Activated CD8-positive, alpha-beta memory T cell treated with anti-CD3 and anti-CD28 coated beads, Interleukin-2, amount 50 U/mL, for 24 hours (primary cell): ENCODE measurements around the gene SPRN.
"Not testable (repeated sequence)": the region's sequence is repeated elsewhere in the genome, so short reads cannot be mapped to it uniquely, and the experiment has no call there.

Source experiments
- DNase-seq: peaks from one replicate; pipeline ENCODE4 v3.0.0-alpha.2; 2020; ENCODE audit errors: extremely low read depth

The SPRN gene

GRCh38 chr10:133456041-133456951 lies 31.9 kb upstream of the SPRN start:
- no peak for DNase-seq

GRCh38 chr10:133455611-133456031 lies 31.2 kb upstream of the SPRN start:
- no peak for DNase-seq

- no peak for DNase-seq
These were observed 30.8 kb upstream of the SPRN start for GRCh38 chr10:133455196-133455595.

GRCh38 chr10:133454204-133454893 lies 29.9 kb upstream of the SPRN start:
- DNase-seq: no peak

- no peak for DNase-seq
These were observed 29.2 kb upstream of the SPRN start, which contains the start of gene SCART1 for GRCh38 chr10:133453516-133454203. Gene SCART1 (plus strand): TSS chr10:133453945. CDS start chr10:133453998, 53 bp downstream.

- DNase-seq: no peak
These were observed 28.0 kb upstream of the SPRN start for GRCh38 chr10:133452453-133452852.

- DNase-seq: no peak
These were observed 26.9 kb upstream of the SPRN start for GRCh38 chr10:133451346-133451745.

- DNase-seq: no peak
These were observed 23.7 kb upstream of the SPRN start for GRCh38 chr10:133448120-133448519.

- no peak for DNase-seq
These were observed 22.6 kb upstream of the SPRN start for GRCh38 chr10:133446979-133447378.

- DNase-seq: no peak
These were observed 21.6 kb upstream of the SPRN start for GRCh38 chr10:133445751-133446708.

- no peak for DNase-seq
These were observed 20.9 kb upstream of the SPRN start for GRCh38 chr10:133445268-133445732.

- no peak for DNase-seq
These were observed 20.2 kb upstream of the SPRN start for GRCh38 chr10:133444342-133445267.

- DNase-seq: no peak
These were observed 18.8 kb upstream of the SPRN start for GRCh38 chr10:133442967-133443924.

- no peak for DNase-seq
These were observed 18.0 kb upstream of the SPRN start for GRCh38 chr10:133442191-133442966.

- DNase-seq: no peak
These were observed 17.4 kb upstream of the SPRN start for GRCh38 chr10:133441780-133442179.

GRCh38 chr10:133441356-133441755 lies 16.9 kb upstream of the SPRN start:
- not testable (repeated sequence) for DNase-seq

- DNase-seq: no peak
These were observed 16.3 kb upstream of the SPRN start for GRCh38 chr10:133440633-133441285.
